IPS-NIHi7 (cell line): ENCODE measurements around the gene PCCA.
"Not testable (repeated sequence)": the region's sequence is repeated elsewhere in the genome, so short reads cannot be mapped to it uniquely, and the experiment has no call there.

Source experiments
- DNase-seq: peaks from one replicate; pipeline ENCODE4 v3.0.0; 2012; ENCODE audit warnings: mixed read lengths; ENCODE audit errors: extremely low spot score

PCCA gene

DNA sequence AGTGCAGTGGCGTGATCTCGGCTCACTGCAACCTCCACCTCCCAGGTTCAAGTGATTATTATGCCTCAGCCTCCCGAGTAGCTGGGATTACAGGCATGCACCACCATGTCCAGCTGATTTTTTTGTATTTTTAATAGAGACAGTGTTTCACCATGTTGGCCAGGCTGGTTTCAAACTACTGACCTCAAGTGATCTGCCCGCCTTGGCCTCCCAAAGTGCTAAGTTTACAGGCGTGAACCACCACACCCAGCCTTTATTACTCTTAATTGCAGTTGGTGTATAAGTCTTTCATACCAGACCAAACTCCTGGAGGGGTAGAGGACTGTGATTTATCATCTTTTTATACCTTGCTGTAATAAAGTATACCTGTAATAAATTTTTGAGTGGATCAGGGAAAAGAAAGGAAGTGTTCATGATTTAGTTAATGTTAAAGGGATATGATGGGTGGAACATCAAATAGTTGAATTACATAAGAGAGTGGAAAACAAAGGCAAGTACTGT lies 52.6 kb downstream of the PCCA start:
- DNase-seq: not testable (repeated sequence)

DNA sequence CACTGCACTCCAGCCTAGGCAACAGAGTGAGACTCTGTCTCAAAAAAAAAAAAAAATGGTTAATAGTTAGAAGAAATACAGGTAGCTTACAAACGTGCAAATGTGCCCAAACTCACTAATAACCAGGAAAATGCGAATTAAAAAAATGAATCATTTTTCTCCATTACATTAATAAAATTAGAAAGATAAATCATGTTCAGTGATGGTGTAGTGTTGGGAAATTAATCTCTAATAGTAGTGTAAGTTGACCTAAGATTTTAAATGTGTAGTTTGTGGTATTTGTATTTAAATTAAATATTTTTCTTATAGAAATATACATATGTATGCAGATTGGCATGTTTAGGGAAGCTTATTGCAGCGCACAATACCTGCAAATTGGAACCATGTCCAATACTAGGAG lies 57.6 kb downstream of the PCCA start:
- no peak for DNase-seq

DNA sequence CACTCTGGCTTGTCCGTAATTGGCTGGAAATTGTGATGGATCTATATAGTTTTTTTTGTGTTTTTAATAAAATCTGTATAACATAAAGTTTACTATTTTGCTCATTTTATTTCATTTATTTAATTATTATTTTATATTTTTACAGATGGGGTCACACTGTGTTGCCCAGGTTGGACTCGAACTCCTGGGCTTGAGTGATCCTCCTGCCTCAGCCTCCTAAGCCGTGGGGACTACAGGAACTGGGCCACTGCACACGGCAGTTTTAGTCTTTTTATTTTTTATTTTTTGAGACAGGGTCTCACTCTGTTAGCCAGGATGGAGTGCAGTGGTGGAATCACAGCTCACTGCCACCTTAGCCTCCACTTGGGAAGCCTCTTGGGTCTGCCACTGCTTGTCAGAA lies 58.9 kb downstream of the PCCA start:
- DNase-seq: no peak

DNA sequence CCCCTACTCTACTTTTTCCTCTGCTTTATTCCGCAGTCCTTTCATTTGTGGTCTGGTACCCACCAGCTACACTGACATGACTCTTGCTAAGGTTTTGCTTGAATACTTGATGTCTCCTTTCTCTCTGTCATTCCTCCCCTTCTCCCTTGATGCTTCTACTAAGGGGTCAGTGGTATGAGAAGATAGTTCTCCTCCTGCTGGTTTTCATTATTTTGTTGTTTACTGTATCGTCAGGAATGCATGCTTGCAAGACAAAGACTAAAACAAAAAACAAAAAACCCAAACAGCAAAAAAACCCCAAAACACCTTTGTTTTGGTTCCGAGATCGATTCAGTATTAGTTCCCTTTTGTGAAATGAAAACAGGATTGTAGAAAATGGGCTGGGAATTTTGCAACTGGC lies 59.5 kb downstream of the PCCA start:
- peak; percentile 44 for DNase-seq

DNA sequence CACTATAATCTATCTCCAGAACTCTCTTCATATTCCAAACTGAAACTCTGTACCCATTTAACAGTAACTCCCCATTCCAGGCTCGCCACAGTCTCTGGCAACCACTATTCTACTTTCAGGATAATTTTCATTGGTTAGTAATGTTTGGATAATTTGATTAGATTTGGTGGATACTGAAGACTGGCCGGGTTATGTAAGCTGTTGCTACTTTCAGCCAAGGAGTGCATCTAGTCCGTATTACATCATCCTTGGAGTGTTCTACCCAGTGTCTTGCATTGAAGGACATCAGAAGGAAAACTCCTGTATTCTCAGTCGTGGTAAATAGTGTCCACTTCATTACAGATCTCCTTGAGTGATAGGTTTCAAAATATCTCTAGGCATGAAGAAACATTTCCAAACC lies 60.5 kb downstream of the PCCA start:
- no peak for DNase-seq

DNA sequence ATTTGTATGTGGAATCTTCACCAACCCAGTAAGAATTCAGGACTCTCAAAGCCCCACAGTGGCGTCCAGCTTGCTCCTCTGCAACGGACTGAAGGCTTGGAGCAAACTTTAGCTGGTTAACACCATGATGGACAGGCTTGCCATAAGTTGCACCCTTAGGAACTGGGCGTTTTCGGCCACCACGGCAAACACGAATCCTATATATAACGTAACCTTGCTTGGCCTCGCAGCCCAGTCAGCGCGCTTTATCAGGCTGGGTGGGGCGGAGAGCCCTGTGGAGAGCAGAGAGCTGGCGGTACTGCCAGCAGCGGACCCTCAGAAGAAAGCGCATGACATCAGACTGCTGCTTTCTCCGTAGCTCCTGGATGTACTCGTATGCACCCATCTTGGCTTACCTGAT lies 61.8 kb downstream of the PCCA start:
- not testable (repeated sequence) for DNase-seq

DNA sequence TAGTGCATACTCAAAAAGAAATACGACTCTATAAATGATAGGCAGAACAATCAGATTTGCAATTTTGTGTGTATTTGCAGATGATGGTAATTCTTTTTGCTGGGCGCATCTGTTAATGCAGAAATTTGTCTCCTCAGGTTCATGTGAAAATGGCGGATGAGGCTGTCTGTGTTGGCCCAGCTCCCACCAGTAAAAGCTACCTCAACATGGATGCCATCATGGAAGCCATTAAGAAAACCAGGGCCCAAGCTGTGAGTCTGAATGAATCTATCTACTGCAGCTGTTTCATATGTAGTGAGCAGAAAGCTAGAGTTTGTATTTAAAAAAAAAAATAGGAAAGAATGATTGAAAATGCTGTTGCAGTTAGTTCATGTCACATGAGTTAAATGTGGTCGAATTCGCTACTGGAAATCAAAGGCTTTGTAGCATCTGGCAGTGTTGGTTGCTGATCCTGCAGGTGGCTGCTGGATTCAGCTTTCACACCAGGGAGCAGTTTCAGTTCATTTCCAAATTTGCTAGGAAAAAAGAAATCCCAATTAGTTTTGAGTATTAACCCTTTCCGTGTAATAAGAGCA lies 66.0 kb downstream of the PCCA start:
- DNase-seq: no peak

DNA sequence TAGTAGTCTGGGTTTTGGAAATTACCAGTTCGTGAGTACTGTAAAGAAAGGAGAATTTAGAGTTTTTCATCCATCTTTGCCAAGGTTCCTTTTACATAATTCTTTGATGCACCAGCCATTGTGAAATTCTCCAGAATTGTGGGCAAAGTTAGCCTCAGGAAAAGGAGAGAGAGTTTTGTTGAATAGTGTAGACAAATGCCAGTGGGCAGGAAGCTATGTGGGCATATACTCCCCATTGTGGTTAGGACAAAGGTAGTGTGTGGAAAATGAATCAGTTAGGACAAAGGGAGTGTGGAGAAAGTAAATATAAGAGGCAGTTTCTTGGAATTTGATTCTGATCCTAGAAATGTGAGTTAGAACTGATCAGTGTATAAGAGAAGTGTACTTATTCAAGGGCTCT lies 67.9 kb downstream of the PCCA start:
- no peak for DNase-seq

DNA sequence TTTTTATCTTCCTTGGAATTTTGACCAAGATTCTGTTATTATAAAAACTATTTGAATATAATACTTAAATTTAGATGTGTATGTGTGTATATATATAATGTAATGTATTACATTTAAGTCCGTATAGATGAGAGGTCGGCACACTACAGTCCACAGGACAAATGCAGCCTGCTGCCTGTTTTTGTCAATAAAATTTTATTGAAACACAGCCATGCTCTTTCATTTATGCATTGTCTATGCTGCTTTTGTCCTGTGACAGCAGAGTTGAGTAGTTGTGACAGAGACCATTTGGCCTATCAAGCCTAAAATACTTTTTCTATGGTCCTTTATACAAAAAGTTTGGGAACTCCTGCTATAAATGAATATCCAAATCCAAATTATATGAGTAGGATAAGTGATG lies 69.7 kb downstream of the PCCA start:
- no peak for DNase-seq

DNA sequence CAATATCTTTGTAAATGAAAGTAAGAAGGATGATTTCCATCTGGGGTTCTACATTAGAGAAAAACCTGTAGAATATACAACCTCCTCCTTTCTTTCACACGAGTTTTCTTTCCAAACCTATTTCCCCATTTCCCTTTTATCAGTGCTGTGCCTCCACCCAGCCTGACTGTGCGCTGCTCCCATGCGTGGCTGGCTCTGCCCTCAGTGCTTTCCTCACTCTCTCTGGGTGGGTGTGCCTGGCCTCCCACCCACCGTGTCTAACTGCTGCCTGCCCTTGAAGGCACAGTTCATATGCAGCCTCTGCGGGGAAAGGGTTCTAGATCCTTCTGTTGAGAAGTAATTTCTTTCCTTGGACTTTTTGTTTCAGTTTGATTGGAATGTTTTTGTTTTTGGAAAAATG lies 70.7 kb downstream of the PCCA start:
- no peak for DNase-seq

DNA sequence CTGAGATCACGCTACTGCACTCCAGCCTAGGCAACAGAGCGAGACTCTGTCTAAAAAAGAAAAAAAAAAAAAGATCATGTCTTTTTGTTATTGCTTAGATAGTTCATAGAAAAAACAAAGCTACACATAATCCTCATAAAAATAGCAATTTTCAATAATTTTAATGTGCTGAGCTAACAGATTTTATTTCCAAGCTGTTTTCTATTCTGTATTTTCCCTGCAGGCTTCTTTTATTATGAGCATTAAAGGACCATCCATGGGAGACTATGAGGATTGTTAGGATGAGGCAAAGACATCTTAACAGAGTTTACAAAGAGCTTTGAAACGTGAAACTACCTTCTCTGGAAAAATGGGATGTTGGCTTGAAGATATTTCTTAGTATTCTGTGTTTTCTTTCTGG lies 71.6 kb downstream of the PCCA start:
- DNase-seq: no peak

DNA sequence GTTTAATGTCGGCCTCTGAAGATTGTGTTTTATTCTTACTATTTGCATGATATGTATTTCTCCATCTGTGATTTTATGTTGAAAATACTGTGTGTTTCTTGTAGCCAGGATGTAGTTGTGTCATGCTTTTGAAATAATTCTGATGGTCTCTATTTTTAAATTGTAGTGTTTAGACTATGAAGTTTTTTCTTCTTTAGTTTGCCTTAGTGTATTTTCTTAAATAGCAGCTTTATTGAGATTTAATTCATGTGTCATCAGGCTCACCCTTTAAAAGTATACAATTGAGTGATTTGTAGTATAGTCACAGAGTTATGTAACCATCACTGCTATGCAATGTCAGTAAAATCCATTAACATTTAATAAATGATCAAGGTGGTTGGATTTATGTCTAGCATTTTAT lies 74.5 kb downstream of the PCCA start:
- DNase-seq: no peak

DNA sequence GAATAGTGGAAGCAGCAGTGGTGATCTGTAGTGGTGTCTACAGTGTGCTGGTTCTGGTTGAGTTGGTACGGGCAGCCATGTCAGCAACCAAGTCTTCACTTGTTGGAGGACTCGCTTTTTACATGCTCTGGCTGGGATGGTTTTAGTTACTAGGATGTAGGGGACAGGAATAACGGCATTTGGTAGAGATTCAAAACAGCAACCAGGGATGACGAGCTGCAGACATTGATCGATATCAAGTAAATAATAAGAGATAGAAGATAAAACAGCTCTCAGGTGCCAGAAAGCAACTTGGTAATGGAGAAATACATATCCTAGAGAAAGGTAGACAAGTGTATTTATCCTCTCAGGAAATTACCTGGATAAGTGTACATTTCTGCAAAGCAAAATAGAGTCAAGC lies 84.3 kb downstream of the PCCA start:
- no peak for DNase-seq

DNA sequence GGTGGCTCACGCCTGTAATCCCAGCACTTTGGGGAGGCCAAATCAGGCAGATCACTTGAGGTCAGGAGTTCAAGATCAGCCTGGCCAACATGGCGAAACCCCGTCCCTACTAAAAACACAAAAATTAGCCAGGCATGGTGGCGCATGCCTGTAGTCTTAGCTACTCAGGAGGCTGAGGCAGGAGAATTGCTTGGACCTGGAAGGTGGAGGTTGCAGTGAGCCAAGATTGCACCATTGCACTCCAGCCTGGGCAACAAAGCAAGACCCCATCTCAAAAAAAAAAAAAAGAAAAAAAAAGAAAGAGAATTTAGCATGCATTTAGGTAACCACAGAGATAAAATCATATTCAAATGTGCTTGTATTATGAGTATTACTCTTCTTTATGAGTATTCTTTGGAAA lies 85.6 kb downstream of the PCCA start:
- DNase-seq: not testable (repeated sequence)

DNA sequence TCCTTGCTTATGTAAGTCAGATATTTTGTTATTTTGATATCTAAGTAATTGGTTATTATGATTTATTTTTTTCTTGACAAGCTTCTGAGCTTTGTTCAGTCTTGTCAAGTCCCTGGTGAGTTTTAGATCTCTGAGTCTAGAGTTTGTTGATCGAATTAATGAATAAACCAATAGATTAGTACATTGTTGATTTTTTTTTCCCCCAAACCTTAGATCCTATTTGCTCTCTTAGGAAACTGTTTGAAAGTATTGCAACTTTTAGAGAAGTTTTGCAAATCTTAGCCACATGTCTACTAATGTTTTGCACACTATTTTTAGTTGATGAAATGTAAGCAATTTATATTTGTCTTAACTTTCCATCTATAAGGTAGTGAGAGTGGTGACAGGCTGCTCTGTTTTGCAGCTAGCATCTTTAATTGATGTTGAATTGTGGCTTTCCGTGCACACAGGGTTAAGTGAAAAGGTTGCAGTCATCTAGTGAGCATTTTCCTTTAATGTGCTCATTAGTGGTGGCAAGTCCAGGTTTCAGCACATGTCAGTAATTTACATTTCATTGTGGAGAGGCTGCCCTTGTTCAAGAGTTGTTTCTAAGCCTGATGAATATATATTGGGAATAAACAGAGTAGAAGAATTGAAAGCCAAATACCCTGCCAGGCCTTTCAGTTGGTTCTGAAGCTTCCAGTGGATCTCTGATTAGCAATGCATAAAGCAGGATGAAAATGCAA lies 86.3 kb downstream of the PCCA start:
- DNase-seq: no peak

DNA sequence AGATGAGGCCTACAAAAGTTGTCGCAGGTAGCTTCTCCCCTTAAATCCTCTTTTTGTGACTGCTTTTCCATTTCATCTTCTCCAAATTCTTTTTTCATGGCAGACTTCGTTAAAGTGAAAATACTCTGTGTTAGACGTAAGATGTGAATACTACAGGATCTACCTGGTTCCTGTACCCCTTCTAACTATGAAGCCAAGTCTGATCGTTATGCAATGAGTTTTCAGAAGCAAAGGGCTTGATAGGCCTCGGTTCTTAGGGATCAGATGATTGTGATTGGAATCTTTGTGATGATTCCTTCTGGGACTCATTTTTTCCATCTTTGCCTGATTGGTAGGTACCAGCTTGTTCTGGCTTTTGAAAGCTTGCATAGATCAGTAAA lies 86.9 kb downstream of the PCCA start:
- DNase-seq: no peak

DNA sequence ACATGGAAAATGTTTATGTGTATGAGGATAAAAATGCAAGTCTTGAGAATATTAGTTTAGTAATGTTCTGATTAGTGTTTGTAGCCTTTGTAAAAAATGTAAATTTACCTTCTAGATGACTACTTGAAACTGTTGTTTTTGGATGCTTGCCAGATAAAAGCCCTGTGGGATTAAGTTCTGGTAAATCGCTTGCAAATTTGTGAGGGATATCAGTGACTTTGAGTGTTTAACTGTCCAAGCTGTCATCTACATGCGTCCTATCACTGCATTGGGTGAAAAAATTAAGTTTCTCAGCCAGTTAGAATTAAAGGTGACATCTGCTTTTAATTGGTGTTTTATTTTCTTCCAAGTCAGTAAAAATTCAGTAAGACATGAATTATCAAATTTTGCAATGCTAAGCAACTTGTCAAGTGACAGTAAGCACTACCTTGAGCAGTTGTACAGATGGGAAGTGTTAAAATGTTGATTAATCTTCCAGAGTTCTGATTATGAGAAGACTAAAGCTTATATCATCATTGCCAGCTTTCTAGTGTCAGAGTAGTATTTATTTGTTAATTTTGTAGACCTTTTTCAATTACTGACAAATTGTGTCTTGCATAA lies 88.0 kb downstream of the PCCA start:
- DNase-seq: no peak

DNA sequence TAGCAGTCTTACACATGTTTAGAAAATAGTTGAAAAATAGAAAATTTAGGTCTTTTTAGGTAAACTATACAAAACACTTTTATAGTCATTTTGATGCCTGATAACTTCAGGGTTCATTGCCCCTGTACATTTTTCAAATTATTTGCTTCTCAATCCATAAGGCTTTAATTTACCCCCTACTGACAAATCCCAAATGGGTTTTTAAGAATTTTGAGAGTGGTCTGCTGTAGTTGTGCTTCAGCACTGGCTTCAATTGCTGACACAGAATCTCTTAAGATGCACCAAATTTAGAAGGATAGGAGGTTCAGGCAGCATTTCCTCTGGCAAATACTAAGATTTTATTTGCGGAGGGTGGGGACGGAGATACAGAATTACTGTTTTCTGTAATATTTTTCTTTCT lies 89.4 kb downstream of the PCCA start:
- no peak for DNase-seq

DNA sequence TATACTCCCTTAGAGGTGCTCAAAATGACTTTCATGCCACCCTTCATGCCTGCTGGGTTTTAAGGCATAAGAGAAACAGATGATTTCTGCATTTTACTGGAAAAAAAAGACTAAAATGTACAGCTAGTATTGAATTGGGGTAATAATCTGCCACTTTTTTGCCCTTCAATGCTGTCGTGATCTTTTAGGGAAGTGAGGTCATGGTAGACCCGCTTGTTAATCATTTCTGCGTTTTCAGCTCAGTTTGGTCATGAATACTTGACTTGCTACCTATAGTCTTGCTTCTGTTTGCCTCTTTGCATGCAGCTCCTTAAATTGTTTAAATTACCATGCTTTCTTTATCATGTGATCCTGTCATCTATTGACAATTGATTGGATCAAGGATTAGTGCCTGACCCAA lies 90.4 kb downstream of the PCCA start:
- DNase-seq: no peak

DNA sequence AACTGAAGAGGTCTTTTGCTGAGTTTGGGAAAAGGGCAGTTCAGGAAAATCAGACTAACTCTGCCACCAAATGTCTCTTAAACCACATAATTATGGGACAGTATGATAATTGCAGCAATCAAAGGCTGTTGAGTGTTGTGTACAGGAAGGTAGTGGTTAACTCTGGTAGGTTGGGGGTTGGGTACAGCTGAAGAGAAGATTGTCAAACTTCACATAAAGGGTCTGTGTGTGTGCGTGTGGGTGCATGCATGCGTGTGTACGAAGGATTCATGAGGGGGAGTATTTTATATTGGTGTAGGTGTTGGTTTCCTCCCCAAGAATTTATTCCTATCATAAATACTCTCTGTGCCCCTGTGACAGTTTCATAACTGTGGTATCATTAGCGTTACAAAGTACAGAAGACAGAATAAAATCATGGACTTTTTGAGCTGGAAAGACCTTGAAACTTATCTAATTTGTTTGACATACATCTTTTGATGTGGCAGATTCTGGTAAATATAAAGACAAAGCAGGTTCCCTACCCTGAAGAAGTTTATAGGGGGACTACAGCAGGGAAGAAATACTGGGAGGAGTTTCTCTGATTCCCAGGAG lies 94.1 kb downstream of the PCCA start:
- DNase-seq: no peak

DNA sequence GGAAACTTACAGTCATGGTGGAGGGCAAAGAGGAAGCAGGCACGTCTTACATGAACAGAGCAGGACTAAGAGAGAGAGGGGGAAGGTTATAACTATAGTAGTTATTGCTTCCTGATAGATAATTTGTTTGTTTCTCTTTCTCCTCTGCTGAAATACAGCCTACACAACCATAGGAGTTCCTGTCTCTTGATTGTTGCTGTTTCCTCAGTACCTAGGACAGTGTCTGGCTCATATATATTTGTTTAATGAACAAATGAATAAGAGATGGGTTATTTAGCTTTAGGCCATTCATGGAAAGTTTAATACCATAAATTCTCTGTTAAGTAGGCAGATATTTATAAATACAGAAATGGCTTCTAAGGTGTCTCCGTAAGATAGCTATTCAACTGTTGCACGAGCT lies 95.2 kb downstream of the PCCA start:
- no peak for DNase-seq

DNA sequence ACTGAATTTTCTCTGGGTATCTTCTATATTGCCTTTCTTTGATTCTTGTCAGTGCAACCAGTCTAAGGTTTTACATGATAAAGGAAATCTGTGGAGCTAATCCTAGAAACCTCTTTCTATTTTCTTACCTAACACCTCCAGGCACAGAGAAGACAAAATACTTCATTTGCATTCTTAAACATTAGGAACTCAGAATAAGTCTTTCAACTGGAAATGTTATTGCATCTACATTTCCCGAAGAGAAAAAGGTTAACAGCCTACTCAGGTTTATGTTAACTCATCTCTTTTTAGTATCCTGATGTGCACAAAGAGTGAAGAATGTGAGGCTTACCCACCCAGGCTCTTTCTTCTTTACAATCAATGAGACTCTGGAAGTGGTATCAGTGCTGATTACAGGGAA lies 106.7 kb downstream of the PCCA start:
- peak; percentile 24 for DNase-seq

DNA sequence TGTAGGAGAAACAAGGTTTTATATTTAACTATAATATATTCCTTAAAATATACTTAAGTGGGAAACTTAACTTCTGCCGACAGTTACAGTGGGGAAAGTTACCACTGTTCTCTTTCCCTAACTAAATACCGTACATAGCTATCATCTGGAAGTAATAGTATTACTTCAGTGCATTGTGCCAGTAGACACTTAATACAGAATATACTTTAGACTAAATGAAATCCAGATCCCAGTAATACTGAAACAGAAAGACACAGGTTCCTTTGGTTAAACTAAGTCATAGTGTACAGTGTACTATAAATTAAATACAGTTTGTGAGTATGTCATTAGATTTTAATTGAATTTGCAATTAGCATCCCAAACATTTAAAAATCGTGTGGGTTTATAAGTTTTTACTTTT lies 107.5 kb downstream of the PCCA start:
- no peak for DNase-seq
